ENCODE measurements around the gene CDH13. TPM values are rescaled to one million over a fixed set of nuclear protein-coding genes. Genes with fewer than 3 reads are reported as not detected.

CDH13 gene
- total RNA-seq, 2 donors from 2014 or later = 2.9 TPM; not detected in 1

DNA sequence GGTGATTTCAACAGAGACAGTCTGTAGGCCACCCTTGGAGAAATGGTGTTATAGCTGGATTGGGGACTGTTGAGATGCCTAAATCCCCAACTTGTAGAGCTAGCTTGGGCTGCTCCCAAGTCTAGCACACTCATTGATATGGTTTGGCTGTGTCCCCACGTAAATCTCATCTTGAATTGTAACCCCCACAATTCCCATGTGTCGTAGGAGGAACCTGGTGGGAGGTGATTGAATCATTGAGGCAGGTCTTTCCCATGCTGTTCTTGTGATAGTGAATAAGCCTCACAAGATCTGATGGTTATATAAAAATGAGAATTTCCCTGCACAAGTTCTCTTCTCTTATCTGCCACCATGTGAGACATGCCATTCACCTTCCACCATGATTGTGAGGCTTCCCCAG, 536.0 kb downstream of the CDH13 start:
- no peak for TF ChIP-seq POLR2A (IDR thresholded peaks at IDR 0.05)
- TF ChIP-seq, protein P1, sequence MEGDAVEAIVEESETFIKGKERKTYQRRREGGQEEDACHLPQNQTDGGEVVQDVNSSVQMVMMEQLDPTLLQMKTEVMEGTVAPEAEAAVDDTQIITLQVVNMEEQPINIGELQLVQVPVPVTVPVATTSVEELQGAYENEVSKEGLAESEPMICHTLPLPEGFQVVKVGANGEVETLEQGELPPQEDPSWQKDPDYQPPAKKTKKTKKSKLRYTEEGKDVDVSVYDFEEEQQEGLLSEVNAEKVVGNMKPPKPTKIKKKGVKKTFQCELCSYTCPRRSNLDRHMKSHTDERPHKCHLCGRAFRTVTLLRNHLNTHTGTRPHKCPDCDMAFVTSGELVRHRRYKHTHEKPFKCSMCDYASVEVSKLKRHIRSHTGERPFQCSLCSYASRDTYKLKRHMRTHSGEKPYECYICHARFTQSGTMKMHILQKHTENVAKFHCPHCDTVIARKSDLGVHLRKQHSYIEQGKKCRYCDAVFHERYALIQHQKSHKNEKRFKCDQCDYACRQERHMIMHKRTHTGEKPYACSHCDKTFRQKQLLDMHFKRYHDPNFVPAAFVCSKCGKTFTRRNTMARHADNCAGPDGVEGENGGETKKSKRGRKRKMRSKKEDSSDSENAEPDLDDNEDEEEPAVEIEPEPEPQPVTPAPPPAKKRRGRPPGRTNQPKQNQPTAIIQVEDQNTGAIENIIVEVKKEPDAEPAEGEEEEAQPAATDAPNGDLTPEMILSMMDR (IDR thresholded peaks at IDR 0.05) = no peak
- Histone ChIP-seq H3K27me3 (no peaks in the 10 kb centered on the region), H3K36me3 (replicated peaks in 1 of 2; ENCODE audit: insufficient read depth in 1 of 2, low read depth in 2 of 2) (no peaks in the 10 kb centered on the region), H3K9me3 (no peaks in the 10 kb centered on the region), H3K27ac (no peak overlapping the region), H3K4me1 (no peaks in the 10 kb centered on the region), H3K4me3 (no peak overlapping the region)
- intact Hi-C loops (cut with DNase I) = no loop called here
- WGBS, 2 donors = 29 to 63% methylated on average over 2 of the region's 2 CpGs
- ATAC-seq (no peak), DNase-seq (no peak)

DNA sequence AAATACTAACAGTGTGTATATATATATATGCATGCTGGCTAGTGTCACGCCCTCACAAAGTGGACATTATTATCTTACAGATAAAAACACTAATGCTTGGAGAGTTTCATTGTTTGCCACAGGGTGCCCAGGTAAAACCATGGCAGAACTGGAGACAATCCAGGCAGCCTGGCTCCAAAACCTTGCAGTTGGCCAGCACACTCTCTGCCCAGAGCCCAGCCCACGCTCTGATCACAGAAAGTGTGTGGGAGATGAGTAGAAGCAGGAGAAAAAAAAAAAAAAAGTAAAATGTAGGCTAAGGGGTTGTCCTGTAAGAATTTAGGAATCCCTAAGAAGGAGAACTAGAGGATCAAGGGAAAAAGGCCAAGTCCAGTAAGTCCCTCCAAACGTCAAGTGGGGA, 538.0 kb downstream of the CDH13 start:
- Histone ChIP-seq H3K27ac (no peak overlapping the region), H3K9me3 (no peaks in the 10 kb centered on the region), H3K27me3 (no peaks in the 10 kb centered on the region), H3K4me3 (no peak overlapping the region), H3K4me1 (no peaks in the 10 kb centered on the region), H3K36me3 (replicated peaks in 1 of 2; ENCODE audit: insufficient read depth in 1 of 2, low read depth in 2 of 2) (no peaks in the 10 kb centered on the region)
- 39 to 61% methylated on average over 3 of the region's 3 CpGs for WGBS, 2 donors
- no peak for DNase-seq
- ATAC-seq = no peak
- TF ChIP-seq, protein P1 (IDR thresholded peaks at IDR 0.05) = no peak
- TF ChIP-seq POLR2A (IDR thresholded peaks at IDR 0.05) = no peak
- intact Hi-C loops (cut with DNase I) = no loop called here

DNA sequence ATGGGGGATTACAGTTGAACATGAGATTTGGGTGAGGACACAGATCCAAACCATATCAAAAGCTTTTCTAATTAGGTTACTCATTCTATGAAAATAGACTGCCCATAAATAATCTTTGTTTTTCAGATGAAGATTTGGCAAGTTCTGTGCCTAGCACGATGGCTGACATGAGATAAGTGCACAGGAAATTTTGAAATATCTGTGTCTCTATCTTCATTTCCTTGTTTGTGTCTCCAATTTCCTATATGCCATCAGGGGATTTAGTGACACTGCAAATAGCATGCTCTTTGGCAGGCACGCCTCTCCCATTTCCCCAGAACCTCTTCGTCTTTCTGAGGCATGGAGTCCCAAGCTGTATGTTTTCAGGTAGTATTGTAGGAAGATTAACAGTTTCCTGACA, 544.6 kb downstream of the CDH13 start:
- H3K27ac ChIP-seq = no peak overlapping the region
- no peak overlapping the region for H3K4me3 ChIP-seq
- no peaks in the 10 kb centered on the region for H3K9me3 ChIP-seq
- no peak for DNase-seq
- intact Hi-C loops (cut with DNase I) = no loop called here
- ATAC-seq = no peak
- H3K4me1 ChIP-seq = no peaks in the 10 kb centered on the region
- no peaks in the 10 kb centered on the region for H3K36me3 ChIP-seq (replicated peaks in 1 of 2; ENCODE audit: insufficient read depth in 1 of 2, low read depth in 2 of 2)
- TF ChIP-seq POLR2A (IDR thresholded peaks at IDR 0.05) = no peak
- TF ChIP-seq, protein P1 (IDR thresholded peaks at IDR 0.05) = no peak
- H3K27me3 ChIP-seq = no peaks in the 10 kb centered on the region
- WGBS, 2 donors = 31 to 37% methylated on average over 3 of the region's 3 CpGs

DNA sequence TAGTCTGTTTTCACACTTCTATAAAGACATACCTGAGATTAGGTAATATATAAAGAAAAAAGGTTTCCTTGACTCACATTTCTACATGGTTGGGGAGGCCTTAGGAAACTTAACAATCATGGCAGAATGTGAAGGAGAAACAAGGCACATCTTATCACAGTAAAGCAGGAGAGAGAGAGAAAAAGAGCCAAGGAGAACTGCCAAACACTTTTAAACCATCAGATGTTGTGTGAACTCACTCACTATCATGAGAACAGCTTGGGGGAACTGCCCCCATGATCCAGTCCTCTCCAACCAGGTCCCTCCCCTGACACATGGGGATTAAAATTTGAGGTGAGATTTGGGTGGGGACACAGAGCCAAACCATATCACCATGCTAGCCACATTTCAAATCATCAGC, 547.9 kb downstream of the CDH13 start:
- TF ChIP-seq, protein P1 (IDR thresholded peaks at IDR 0.05) = no peak
- no peak for TF ChIP-seq POLR2A (IDR thresholded peaks at IDR 0.05)
- H3K4me1 ChIP-seq = no peaks in the 10 kb centered on the region

DNA sequence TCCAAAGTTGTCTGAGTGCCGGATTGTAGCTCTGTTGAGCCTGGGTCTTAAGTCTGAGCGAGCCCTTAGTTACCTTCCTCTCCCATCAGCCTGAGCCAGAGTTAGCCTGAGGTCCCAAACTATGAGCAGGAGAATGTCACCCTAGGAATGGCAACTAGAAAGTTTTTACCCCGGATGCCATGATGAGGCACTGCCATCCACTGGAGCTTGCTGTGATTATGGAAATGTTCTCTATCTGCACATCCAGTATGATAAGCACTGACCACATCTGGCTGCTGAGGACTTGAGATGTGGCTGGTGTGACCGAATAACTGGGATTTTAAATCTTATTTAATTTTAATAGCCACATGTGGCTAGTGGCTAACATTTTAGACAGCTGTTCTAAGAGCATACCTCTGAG, 550.0 kb downstream of the CDH13 start:
- intact Hi-C loops (cut with DNase I) = no loop called here
- Histone ChIP-seq H3K9me3 (no peaks in the 10 kb centered on the region), H3K36me3 (replicated peaks in 1 of 2; ENCODE audit: insufficient read depth in 1 of 2, low read depth in 2 of 2) (no peaks in the 10 kb centered on the region), H3K4me1 (no peaks in the 10 kb centered on the region), H3K27ac (no peak overlapping the region), H3K27me3 (no peaks in the 10 kb centered on the region), H3K4me3 (no peak overlapping the region)
- no peak for ATAC-seq
- 70 to 71% methylated on average over 4 of the region's 4 CpGs for WGBS, 2 donors
- DNase-seq = no peak
- no peak for TF ChIP-seq POLR2A (IDR thresholded peaks at IDR 0.05)
- TF ChIP-seq, protein P1 (IDR thresholded peaks at IDR 0.05) = no peak

More for the DNA sequence above, 547.9 kb downstream of the CDH13 start:
- Histone ChIP-seq H3K27ac (no peak overlapping the region), H3K9me3 (no peaks in the 10 kb centered on the region), H3K36me3 (replicated peaks in 1 of 2; ENCODE audit: insufficient read depth in 1 of 2, low read depth in 2 of 2) (no peaks in the 10 kb centered on the region), H3K27me3 (no peaks in the 10 kb centered on the region), H3K4me3 (no peak overlapping the region)
- ATAC-seq = no peak
- intact Hi-C loops (cut with DNase I) = no loop called here
- DNase-seq = no peak

Data from body of pancreas (tissue), 4 donors.